ENCODE data around the gene PPFIBP2. TPM values are rescaled to one million over a fixed set of nuclear protein-coding genes. Genes with fewer than 3 reads are reported as not detected.
A peak's percentile ranks its signal among the peaks of the same experiment; 100 is the strongest.

The PPFIBP2 gene
- total RNA-seq, 1 donor from 2014 or later = 74.1 TPM

DNA sequence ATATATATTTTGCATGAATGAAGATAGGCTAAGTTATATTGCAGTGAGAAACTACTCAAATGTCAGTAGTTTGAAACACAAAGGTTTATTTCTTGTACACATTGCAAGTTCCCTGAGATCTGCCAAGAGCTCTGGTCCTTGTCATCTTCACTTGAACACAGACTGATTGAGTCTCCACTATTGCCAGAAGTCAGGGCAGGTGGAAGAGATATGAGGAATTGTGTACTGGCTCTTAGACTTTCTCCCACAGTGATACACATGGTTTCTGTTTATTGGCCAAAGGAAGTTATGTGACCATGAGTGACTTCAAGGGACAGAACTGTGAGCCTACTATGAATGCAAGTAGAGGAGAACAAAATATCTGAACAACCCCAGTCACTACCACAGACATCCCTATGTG, 44.2 kb downstream of the PPFIBP2 start:
- Mint-ChIP-seq H3K27me3 (ENCODE audit: unreplicated experiment) (no peaks in the 10 kb centered on the region), H3K27ac (ENCODE audit: unreplicated experiment) (no peak overlapping the region), H3K9me3 (ENCODE audit: unreplicated experiment) (peaks cover 7% of the 10 kb centered on the region), H3K4me3 (ENCODE audit: unreplicated experiment) (no peak overlapping the region), H3K4me1 (ENCODE audit: unreplicated experiment) (peaks cover 19% of the 10 kb centered on the region), H3K36me3 (ENCODE audit: unreplicated experiment) (peaks cover 3% of the 10 kb centered on the region)
- no peak for DNase-seq (ENCODE audit: extremely low spot score, unreplicated experiment)
- no peak for TF ChIP-seq CTCF (IDR thresholded peaks at IDR 0.05)

DNA sequence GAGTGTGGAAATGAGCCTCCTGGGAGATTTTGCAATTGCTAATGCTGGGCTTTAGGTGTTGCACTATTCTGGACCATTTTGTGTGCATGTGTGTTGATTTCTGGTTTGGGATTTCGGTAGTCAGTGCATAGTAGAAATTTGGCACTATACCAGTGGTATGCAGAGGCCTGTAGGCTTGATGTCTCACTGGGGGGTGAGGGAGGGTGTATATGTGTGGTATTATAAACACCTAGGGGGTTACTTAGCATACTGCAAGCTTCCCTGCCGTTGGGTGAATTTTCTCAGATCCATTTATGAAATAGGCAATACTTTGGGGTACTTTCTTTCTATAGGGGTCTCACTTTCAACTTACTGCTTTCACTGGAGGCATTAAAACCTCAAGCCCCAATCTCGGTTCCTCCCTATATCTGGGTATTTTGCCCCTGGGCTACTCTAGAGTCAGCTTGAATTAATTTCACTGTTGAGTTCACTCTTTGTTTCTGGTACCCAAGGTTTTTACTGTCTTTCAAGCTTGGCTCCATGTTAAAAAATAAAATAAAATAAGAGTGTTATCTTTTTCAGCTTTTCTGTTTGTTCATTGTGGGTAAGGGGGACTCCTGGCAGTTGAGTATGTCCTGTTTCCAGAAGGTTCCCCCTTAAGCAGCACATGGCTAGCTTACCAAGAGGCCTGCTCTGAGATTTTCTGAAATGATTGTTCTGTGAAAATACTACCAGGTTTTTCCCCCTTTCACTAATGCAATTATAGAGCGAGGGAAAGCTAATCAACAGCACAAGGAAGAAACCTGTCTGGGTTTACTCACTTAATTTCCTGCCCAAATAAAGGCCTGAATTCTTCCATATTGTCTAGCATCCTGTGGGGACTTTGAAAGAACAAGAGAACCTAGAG, 45.8 kb downstream of the PPFIBP2 start:
- peaks cover 3% of the 10 kb centered on the region for H3K36me3 Mint-ChIP-seq (ENCODE audit: unreplicated experiment)

DNA sequence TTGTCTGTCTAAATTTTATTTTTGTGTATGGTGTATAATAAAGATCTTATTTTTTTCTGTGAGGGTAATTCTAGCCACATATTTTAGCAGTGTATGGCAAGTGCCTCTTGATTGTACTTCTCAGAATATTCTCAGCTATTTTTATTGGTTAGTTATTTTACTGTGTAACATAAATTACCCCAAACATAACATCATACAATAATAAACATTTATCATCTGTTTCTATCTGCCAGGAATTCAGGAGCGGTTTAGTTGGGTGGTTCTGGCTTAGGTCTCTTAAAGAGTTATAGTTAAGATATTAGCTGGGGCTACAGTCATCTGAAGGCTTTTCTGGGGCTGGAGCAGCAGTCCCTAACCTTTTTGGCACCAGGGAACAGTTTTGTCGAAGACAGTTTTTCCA, 47.8 kb downstream of the PPFIBP2 start:
- peaks cover under 1% of the 10 kb centered on the region for H3K36me3 Mint-ChIP-seq (ENCODE audit: unreplicated experiment)
- H3K27me3 Mint-ChIP-seq (ENCODE audit: unreplicated experiment) = no peaks in the 10 kb centered on the region
- H3K4me1 Mint-ChIP-seq (ENCODE audit: unreplicated experiment) = peaks cover 21% of the 10 kb centered on the region
- no peak for TF ChIP-seq CTCF (IDR thresholded peaks at IDR 0.05)
- H3K9me3 Mint-ChIP-seq (ENCODE audit: unreplicated experiment) = peaks cover 4% of the 10 kb centered on the region
- H3K4me3 Mint-ChIP-seq (ENCODE audit: unreplicated experiment) = no peak overlapping the region
- no peak for DNase-seq (ENCODE audit: extremely low spot score, unreplicated experiment)
- no peak overlapping the region for H3K27ac Mint-ChIP-seq (ENCODE audit: unreplicated experiment)

More for the DNA sequence above, 45.8 kb downstream of the PPFIBP2 start:
- Mint-ChIP-seq H3K4me1 (ENCODE audit: unreplicated experiment) (peaks cover 27% of the 10 kb centered on the region), H3K9me3 (ENCODE audit: unreplicated experiment) (peaks cover 7% of the 10 kb centered on the region), H3K27me3 (ENCODE audit: unreplicated experiment) (no peaks in the 10 kb centered on the region), H3K27ac (ENCODE audit: unreplicated experiment) (no peak overlapping the region), H3K4me3 (ENCODE audit: unreplicated experiment) (no peak overlapping the region)
- no peak for TF ChIP-seq CTCF (IDR thresholded peaks at IDR 0.05)
- no peak for DNase-seq (ENCODE audit: extremely low spot score, unreplicated experiment)

GRCh38 chr11:7563281-7563680, 49.5 kb downstream of the PPFIBP2 start:
- Mint-ChIP-seq H3K9me3 (ENCODE audit: unreplicated experiment) (no peaks in the 10 kb centered on the region), H3K27ac (ENCODE audit: unreplicated experiment) (peak overlapping the region; percentile 89), H3K27me3 (ENCODE audit: unreplicated experiment) (no peaks in the 10 kb centered on the region), H3K4me3 (ENCODE audit: unreplicated experiment) (no peak overlapping the region), H3K4me1 (ENCODE audit: unreplicated experiment) (peaks cover 21% of the 10 kb centered on the region), H3K36me3 (ENCODE audit: unreplicated experiment) (peaks cover 2% of the 10 kb centered on the region)
- TF ChIP-seq CTCF (IDR thresholded peaks at IDR 0.05) = no peak
- DNase-seq (ENCODE audit: extremely low spot score, unreplicated experiment) = no peak

GRCh38 chr11:7564803-7565202, 51.0 kb downstream of the PPFIBP2 start:
- H3K27ac Mint-ChIP-seq (ENCODE audit: unreplicated experiment) = no peak overlapping the region
- no peaks in the 10 kb centered on the region for H3K9me3 Mint-ChIP-seq (ENCODE audit: unreplicated experiment)
- peaks cover 11% of the 10 kb centered on the region for H3K4me1 Mint-ChIP-seq (ENCODE audit: unreplicated experiment)
- TF ChIP-seq CTCF (IDR thresholded peaks at IDR 0.05) = no peak
- no peak overlapping the region for H3K4me3 Mint-ChIP-seq (ENCODE audit: unreplicated experiment)
- DNase-seq (ENCODE audit: extremely low spot score, unreplicated experiment) = peak; percentile 48
- H3K27me3 Mint-ChIP-seq (ENCODE audit: unreplicated experiment) = no peaks in the 10 kb centered on the region
- H3K36me3 Mint-ChIP-seq (ENCODE audit: unreplicated experiment) = peaks cover 2% of the 10 kb centered on the region

Data from osteocyte (in vitro differentiated cells).